Measurements from ENCODE around the gene ZDBF2. TPM values are rescaled to one million over a fixed set of nuclear protein-coding genes. Genes with fewer than 3 reads are reported as not detected.
"Not testable (repeated sequence)": the region's sequence is repeated elsewhere in the genome, so short reads cannot be mapped to it uniquely, and the experiment has no call there.

ZDBF2 gene
- total and polyA plus RNA-seq, 8 donors, result 1.6 to 14.3 (median 11.8) TPM

- Histone ChIP-seq H3K27ac (no peak overlapping the region), H3K9me3 (no peaks in the 10 kb centered on the region), H3K27me3 (peaks cover 0 to 14% (median 2%) of the 10 kb centered on the region in 4 donors), H3K4me3 (no peak overlapping the region), H3K36me3 (no peaks in the 10 kb centered on the region), H3K4me1 (no peaks in the 10 kb centered on the region)
- TF ChIP-seq, protein P1, sequence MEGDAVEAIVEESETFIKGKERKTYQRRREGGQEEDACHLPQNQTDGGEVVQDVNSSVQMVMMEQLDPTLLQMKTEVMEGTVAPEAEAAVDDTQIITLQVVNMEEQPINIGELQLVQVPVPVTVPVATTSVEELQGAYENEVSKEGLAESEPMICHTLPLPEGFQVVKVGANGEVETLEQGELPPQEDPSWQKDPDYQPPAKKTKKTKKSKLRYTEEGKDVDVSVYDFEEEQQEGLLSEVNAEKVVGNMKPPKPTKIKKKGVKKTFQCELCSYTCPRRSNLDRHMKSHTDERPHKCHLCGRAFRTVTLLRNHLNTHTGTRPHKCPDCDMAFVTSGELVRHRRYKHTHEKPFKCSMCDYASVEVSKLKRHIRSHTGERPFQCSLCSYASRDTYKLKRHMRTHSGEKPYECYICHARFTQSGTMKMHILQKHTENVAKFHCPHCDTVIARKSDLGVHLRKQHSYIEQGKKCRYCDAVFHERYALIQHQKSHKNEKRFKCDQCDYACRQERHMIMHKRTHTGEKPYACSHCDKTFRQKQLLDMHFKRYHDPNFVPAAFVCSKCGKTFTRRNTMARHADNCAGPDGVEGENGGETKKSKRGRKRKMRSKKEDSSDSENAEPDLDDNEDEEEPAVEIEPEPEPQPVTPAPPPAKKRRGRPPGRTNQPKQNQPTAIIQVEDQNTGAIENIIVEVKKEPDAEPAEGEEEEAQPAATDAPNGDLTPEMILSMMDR (IDR thresholded peaks at IDR 0.05), result no peak
- DNase-seq (no peak), ATAC-seq (no peak), FAIRE-seq (no peak)
- intact Hi-C loops (cut with DNase I), result no loop called here
- WGBS, 2 donors, result 46 to 58% methylated on average over 7 of the region's 7 CpGs
Observed at GRCh38 chr2:206257861-206258260, 16.6 kb upstream of the ZDBF2 start.

- DNase-seq; FAIRE-seq; intact Hi-C loops (cut with DNase I); H3K4me1 ChIP-seq; H3K9me3 ChIP-seq; ATAC-seq; H3K36me3 ChIP-seq; H3K4me3 ChIP-seq; H3K27ac ChIP-seq: not testable (repeated sequence)
- H3K27me3 ChIP-seq, result peaks cover 0 to 14% (median 2%) of the 10 kb centered on the region in 4 donors
- WGBS, 2 donors, result 52 to 58% methylated on average over 8 of the region's 8 CpGs
Observed at GRCh38 chr2:206258615-206259014, 15.8 kb upstream of the ZDBF2 start.

GRCh38 chr2:206259376-206260187 is 14.9 kb upstream of the ZDBF2 start:
- FAIRE-seq, result no peak
- intact Hi-C loops (cut with DNase I), result no loop called here
- no peak for DNase-seq
- Histone ChIP-seq H3K27me3 (peaks cover 0 to 24% (median 5%) of the 10 kb centered on the region in 4 donors), H3K4me3 (no peak overlapping the region), H3K4me1 (no peaks in the 10 kb centered on the region), H3K9me3 (no peaks in the 10 kb centered on the region), H3K27ac (no peak overlapping the region), H3K36me3 (no peaks in the 10 kb centered on the region)
- WGBS, 2 donors, result 40 to 41% methylated on average over 10 of the region's 10 CpGs
- TF ChIP-seq, protein P1 (IDR thresholded peaks at IDR 0.05), result no peak
- no peak for ATAC-seq

GRCh38 chr2:206260188-206261012 is 14.1 kb upstream of the ZDBF2 start:
- H3K27me3 ChIP-seq, result peaks cover 0 to 30% (median 7%) of the 10 kb centered on the region in 4 donors
- H3K36me3 ChIP-seq, result no peaks in the 10 kb centered on the region
- H3K4me1 ChIP-seq, result no peaks in the 10 kb centered on the region
- ATAC-seq (peak in 3 of 4 donors; percentile 63 to 76 (median 75)), DNase-seq (no peak), FAIRE-seq (no peak)
- intact Hi-C loops (cut with DNase I), result no loop called here
- H3K4me3 ChIP-seq, result no peak overlapping the region
- H3K9me3 ChIP-seq, result no peaks in the 10 kb centered on the region
- no peak overlapping the region for H3K27ac ChIP-seq
- 23 to 30% methylated on average over 7 of the region's 7 CpGs for WGBS, 2 donors
- TF ChIP-seq, protein P1 (IDR thresholded peaks at IDR 0.05), result peak in 2 of 4 donors; percentile 4 to 9

DNA sequence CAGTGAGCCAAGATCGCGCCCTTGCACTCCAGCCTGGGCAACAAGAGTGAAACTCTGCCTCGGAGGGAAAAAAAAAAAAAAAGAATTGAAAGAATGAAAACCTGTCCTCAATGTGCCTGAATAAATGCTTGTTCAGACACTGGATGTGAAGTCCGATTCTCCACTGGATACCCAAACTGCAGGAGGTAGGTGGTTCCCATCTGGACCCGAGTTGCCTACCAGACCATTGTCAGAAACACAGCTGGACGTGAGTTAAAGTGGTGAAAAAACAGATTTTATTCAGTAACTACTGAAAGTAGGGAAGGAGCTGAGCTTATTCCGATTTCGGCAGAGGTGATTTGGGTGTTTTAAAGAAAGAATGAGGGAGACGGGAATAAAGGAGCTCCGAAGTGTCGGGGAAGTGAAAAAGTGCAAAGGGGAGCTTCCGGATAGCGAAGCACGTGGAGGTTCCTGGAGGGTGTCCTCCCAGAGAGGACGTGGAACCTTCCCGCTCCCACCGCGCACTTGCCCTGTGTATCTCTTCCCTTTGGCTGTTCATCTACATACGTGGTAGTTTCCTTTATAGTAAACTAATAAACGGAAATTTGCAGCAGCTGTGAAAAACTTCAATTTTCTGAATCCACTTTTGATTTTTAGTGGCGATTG is 10.4 kb upstream of the ZDBF2 start:
- ATAC-seq (no peak), FAIRE-seq (no peak), DNase-seq (no peak)
- intact Hi-C loops (cut with DNase I), result no loop called here
- Histone ChIP-seq H3K27me3 (peaks cover 0 to 45% (median 7%) of the 10 kb centered on the region in 4 donors), H3K27ac (no peak overlapping the region), H3K4me1 (no peaks in the 10 kb centered on the region), H3K9me3 (no peaks in the 10 kb centered on the region), H3K4me3 (no peak overlapping the region), H3K36me3 (no peaks in the 10 kb centered on the region)
- TF ChIP-seq, protein P1 (IDR thresholded peaks at IDR 0.05), result no peak
- WGBS, 2 donors, result 50 to 52% methylated on average over 21 of the region's 21 CpGs
